Astrocyte (in vitro differentiated cells and primary cell): Measurements from ENCODE around the gene THRB. TPM values are rescaled to one million over a fixed set of nuclear protein-coding genes. Genes with fewer than 3 reads are reported as not detected.

Source experiments
- DNase-seq: peaks from one replicate; pipeline ENCODE4 v3.0.0-alpha.2; 2010; ENCODE audit warnings: low read depth
- FAIRE-seq: peaks from 2 replicates; lab custom pipeline; 2011; peaks lifted over from hg19 to GRCh38; lab: Jason Lieb, UNC
- H2AFZ ChIP-seq: 2 replicates; pipeline ENCODE4 v1.6.0; 2012; ENCODE audit warnings: low read depth, low read length, inconsistent platforms
- H3K27ac ChIP-seq: 2 replicates; pipeline ENCODE4 v1.5.1; 2011; ENCODE audit warnings: low read depth, low read length, inconsistent platforms
- H3K27me3 ChIP-seq: 2 replicates; pipeline ENCODE4 v1.6.0; 2011; ENCODE audit warnings: low read length, inconsistent platforms; ENCODE audit not compliant: insufficient read depth
- H3K36me3 ChIP-seq: 2 replicates; pipeline ENCODE4 v1.5.1; 2011; ENCODE audit warnings: low read length, inconsistent platforms; ENCODE audit not compliant: insufficient read depth
- H3K4me1 ChIP-seq: 2 replicates; pipeline ENCODE4 v1.5.1; 2011; ENCODE audit warnings: low read length, inconsistent platforms; ENCODE audit not compliant: insufficient read depth
- H3K4me2 ChIP-seq: 2 replicates; pipeline ENCODE4 v1.6.0; 2012; ENCODE audit warnings: low read length, inconsistent platforms
- H3K4me3 ChIP-seq: 2 replicates; pipeline ENCODE4 v1.5.1; 2011; ENCODE audit warnings: low read depth, mild to moderate bottlenecking, low read length, inconsistent platforms; ENCODE audit not compliant: insufficient read depth
- H3K79me2 ChIP-seq: 2 replicates; pipeline ENCODE4 v1.6.0; 2012; ENCODE audit warnings: mild to moderate bottlenecking, low read length, inconsistent platforms; ENCODE audit not compliant: insufficient read depth
- H3K9ac ChIP-seq: 2 replicates; pipeline ENCODE4 v1.6.0; 2012; ENCODE audit warnings: mild to moderate bottlenecking, low read length, inconsistent platforms
- H3K9me3 ChIP-seq: 2 replicates; pipeline ENCODE4 v1.5.1; 2012; ENCODE audit warnings: low read depth, mild to moderate bottlenecking, low read length, inconsistent platforms; ENCODE audit not compliant: insufficient read depth
- H4K20me1 ChIP-seq: 2 replicates; pipeline ENCODE4 v1.6.0; 2012; ENCODE audit warnings: low read length, inconsistent platforms; ENCODE audit not compliant: insufficient read depth
- H3K27ac Mint-ChIP-seq: one replicate; pipeline ENCODE4 v1.8.0; 2021; ENCODE audit warnings: mild to moderate bottlenecking, mixed read lengths; ENCODE audit not compliant: unreplicated experiment
- H3K27me3 Mint-ChIP-seq: one replicate; pipeline ENCODE4 v1.8.0; 2021; ENCODE audit warnings: low read depth, mixed read lengths; ENCODE audit not compliant: unreplicated experiment
- H3K36me3 Mint-ChIP-seq: one replicate; pipeline ENCODE4 v1.8.0; 2021; ENCODE audit warnings: low read depth, mixed read lengths; ENCODE audit not compliant: unreplicated experiment
- H3K4me1 Mint-ChIP-seq: one replicate; pipeline ENCODE4 v1.8.0; 2021; ENCODE audit warnings: low read depth, mixed read lengths; ENCODE audit not compliant: unreplicated experiment
- H3K4me3 Mint-ChIP-seq: one replicate; pipeline ENCODE4 v1.8.0; 2021; ENCODE audit warnings: mild to moderate bottlenecking, moderate library complexity, mixed read lengths; ENCODE audit not compliant: unreplicated experiment
- H3K9me3 Mint-ChIP-seq: one replicate; pipeline ENCODE4 v1.8.0; 2021; ENCODE audit warnings: mild to moderate bottlenecking, mixed read lengths; ENCODE audit not compliant: unreplicated experiment
- EZH2 ChIP-seq: IDR thresholded peaks from 2 replicates; pipeline ENCODE4 v1.6.1; 2012; ENCODE audit warnings: mild to moderate bottlenecking, low read length, inconsistent platforms; ENCODE audit not compliant: insufficient read depth
- total RNA-seq: library from RNA; stranded (reverse); gene quantifications from 2 replicates; pipeline ENCODE4 v1.2.1, GENCODE V29; 2021
- TF ChIP-seq, protein P1 (sequence below): IDR thresholded peaks from 2 replicates; pipeline ENCODE4 v1.5.1; 2011; ENCODE audit warnings: low read depth, mild to moderate bottlenecking, inconsistent platforms, low read length, moderate library complexity; ENCODE audit not compliant: insufficient read depth

The THRB gene
- total RNA-seq, 1 donor from 2014 or later: 8.5 TPM

DNA sequence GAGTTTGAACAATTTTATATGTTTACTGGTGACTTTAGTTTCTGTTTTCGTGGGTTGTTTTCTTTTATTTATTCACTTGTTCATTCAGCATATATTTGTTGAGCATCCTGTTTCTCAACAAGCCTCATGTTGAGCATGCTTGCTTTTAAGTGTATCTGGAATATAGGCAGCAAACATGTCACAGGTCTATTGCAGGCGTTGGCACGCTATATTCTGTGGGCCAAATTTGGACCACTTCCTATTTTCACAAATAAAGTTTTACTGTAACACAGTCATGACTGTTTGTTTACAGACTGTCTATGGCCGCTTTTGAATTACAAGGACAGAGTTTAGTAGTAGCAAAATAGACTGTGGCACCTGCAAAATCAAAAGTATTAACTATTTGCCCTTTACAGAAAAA lies 89.6 kb downstream of the THRB start:
- Histone ChIP-seq H2AFZ (no peak overlapping the region), H3K4me1 (no peaks in the 10 kb centered on the region), H3K27ac (no peak overlapping the region), H3K36me3 (no peaks in the 10 kb centered on the region), H3K9me3 (no peaks in the 10 kb centered on the region), H3K4me2 (no peak overlapping the region), H3K79me2 (no peaks in the 10 kb centered on the region), H3K4me3 (no peak overlapping the region), H4K20me1 (no peaks in the 10 kb centered on the region), H3K27me3 (no peaks in the 10 kb centered on the region), H3K9ac (no peak overlapping the region)
- Mint-ChIP-seq H3K9me3 (no peaks in the 10 kb centered on the region), H3K27ac (no peak overlapping the region), H3K27me3 (no peaks in the 10 kb centered on the region), H3K36me3 (no peaks in the 10 kb centered on the region), H3K4me1 (peaks cover 3% of the 10 kb centered on the region), H3K4me3 (peak overlapping the region; percentile 50)
- no peak for TF ChIP-seq EZH2
- TF ChIP-seq, protein P1, sequence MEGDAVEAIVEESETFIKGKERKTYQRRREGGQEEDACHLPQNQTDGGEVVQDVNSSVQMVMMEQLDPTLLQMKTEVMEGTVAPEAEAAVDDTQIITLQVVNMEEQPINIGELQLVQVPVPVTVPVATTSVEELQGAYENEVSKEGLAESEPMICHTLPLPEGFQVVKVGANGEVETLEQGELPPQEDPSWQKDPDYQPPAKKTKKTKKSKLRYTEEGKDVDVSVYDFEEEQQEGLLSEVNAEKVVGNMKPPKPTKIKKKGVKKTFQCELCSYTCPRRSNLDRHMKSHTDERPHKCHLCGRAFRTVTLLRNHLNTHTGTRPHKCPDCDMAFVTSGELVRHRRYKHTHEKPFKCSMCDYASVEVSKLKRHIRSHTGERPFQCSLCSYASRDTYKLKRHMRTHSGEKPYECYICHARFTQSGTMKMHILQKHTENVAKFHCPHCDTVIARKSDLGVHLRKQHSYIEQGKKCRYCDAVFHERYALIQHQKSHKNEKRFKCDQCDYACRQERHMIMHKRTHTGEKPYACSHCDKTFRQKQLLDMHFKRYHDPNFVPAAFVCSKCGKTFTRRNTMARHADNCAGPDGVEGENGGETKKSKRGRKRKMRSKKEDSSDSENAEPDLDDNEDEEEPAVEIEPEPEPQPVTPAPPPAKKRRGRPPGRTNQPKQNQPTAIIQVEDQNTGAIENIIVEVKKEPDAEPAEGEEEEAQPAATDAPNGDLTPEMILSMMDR: no peak
- no peak for FAIRE-seq
- no peak for DNase-seq

DNA sequence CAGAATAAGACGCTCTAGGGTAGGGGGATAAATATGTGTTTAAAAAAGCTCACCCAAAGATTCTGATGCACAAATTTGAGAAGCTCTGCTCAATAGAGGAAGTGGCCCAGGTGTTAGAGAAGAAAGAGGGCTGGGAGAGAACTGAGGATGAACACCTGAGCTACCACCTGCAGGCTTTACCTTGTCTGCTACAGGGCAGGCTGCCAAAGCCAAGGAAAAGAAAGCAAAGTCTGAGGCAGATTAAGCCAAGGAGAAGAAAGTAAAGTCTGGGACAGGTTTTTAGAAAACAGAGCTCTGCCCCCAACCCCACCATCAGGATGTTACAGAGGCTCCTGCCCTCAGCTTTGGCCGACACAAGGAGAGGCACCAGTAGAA lies 92.9 kb downstream of the THRB start:
- H3K4me3 Mint-ChIP-seq: no peak overlapping the region
- Histone ChIP-seq H4K20me1 (no peaks in the 10 kb centered on the region), H3K4me2 (no peak overlapping the region), H3K79me2 (no peaks in the 10 kb centered on the region), H3K9ac (no peak overlapping the region), H3K4me3 (no peak overlapping the region), H3K36me3 (no peaks in the 10 kb centered on the region), H3K9me3 (no peaks in the 10 kb centered on the region), H3K27me3 (no peaks in the 10 kb centered on the region), H3K4me1 (no peaks in the 10 kb centered on the region), H2AFZ (no peak overlapping the region), H3K27ac (no peak overlapping the region)
- no peak for TF ChIP-seq EZH2
- TF ChIP-seq, protein P1: no peak
- no peak for FAIRE-seq
- H3K4me1 Mint-ChIP-seq: peaks cover 3% of the 10 kb centered on the region
- no peak overlapping the region for H3K27ac Mint-ChIP-seq
- H3K36me3 Mint-ChIP-seq: no peaks in the 10 kb centered on the region
- H3K9me3 Mint-ChIP-seq: peaks cover 4% of the 10 kb centered on the region
- H3K27me3 Mint-ChIP-seq: no peaks in the 10 kb centered on the region
- no peak for DNase-seq

DNA sequence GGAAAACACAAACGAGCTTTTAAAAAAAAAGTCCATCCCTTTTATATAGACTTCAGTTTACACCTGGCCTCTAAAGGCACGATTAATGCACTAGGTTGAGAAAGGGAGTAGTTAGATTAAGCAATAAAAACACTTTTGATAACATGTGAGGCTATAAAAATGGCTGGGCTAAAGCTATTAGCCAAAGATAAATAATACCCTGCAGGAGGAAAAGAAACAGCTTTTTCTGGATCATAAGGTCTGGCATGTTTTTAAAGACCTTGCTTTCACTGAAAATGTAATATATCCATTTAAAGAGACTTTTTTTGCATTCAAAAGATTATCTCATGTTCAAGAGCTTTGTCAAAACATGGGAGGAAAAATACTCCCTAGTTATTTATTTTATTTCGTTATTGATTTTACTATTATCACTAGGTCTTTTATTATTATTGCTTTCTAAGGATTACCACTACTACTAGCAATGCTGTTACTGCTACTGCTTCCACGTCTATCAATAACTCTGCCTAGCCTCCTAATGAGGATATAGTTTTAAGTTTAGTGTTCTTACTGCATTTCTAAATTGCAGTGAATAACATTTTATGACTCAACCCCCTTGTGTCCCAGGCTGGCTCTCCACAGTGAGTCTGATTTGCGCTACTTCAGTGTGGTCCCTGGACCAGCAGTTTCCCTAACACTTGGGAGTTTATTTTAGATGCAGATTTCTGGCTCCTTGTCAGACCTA lies 93.4 kb downstream of the THRB start:
- no peak overlapping the region for H3K4me3 Mint-ChIP-seq
- TF ChIP-seq, protein P1: no peak
- TF ChIP-seq EZH2: no peak
- H3K36me3 ChIP-seq: no peaks in the 10 kb centered on the region
- no peaks in the 10 kb centered on the region for H3K36me3 Mint-ChIP-seq
- H3K27me3 ChIP-seq: no peaks in the 10 kb centered on the region
- no peak for DNase-seq
- no peaks in the 10 kb centered on the region for H3K79me2 ChIP-seq
- no peak overlapping the region for H3K4me3 ChIP-seq
- no peaks in the 10 kb centered on the region for H3K27me3 Mint-ChIP-seq
- peaks cover 3% of the 10 kb centered on the region for H3K4me1 Mint-ChIP-seq
- H3K9ac ChIP-seq: no peak overlapping the region
- no peak overlapping the region for H3K27ac Mint-ChIP-seq
- no peak for FAIRE-seq
- no peak overlapping the region for H3K4me2 ChIP-seq
- no peaks in the 10 kb centered on the region for H3K9me3 ChIP-seq
- H3K4me1 ChIP-seq: no peaks in the 10 kb centered on the region
- H3K27ac ChIP-seq: no peak overlapping the region
- H3K9me3 Mint-ChIP-seq: peaks cover 4% of the 10 kb centered on the region
- no peaks in the 10 kb centered on the region for H4K20me1 ChIP-seq
- H2AFZ ChIP-seq: no peak overlapping the region
